GM12874 (cell line): ENCODE data around the gene SUGP2.

Source experiments
- CTCF ChIP-seq: IDR thresholded peaks from 2 replicates; pipeline ENCODE4 v1.5.1; 2011; ENCODE audit warnings: low read depth, mild to moderate bottlenecking, control low read depth, low read length, moderate library complexity; ENCODE audit not compliant: insufficient read depth

The SUGP2 gene

GRCh38 chr19:18946918-18947317 lies 86.4 kb downstream of the SUGP2 start:
- TF ChIP-seq CTCF = no peak

- TF ChIP-seq CTCF = no peak
Observed at GRCh38 chr19:18946335-18946734, 87.0 kb downstream of the SUGP2 start.

GRCh38 chr19:18945297-18945696 lies 88.0 kb downstream of the SUGP2 start:
- no peak for TF ChIP-seq CTCF

GRCh38 chr19:18943465-18943864 lies 89.9 kb downstream of the SUGP2 start:
- TF ChIP-seq CTCF = no peak

- TF ChIP-seq CTCF = no peak
Observed at GRCh38 chr19:18942692-18943091, 90.6 kb downstream of the SUGP2 start.

GRCh38 chr19:18941628-18942354 lies 91.5 kb downstream of the SUGP2 start:
- TF ChIP-seq CTCF = no peak
